Activated CD4-positive, alpha-beta T cell treated with anti-CD3 and anti-CD28 coated beads for 4 hours (primary cell): ENCODE results near the gene PRDM10.
A peak's percentile ranks its signal among the peaks of the same experiment; 100 is the strongest.

Experiments
- DNase-seq, 2 donors: peaks; one replicate each; pipeline ENCODE4 v3.0.0-alpha.2; 2020

Gene PRDM10

DNA sequence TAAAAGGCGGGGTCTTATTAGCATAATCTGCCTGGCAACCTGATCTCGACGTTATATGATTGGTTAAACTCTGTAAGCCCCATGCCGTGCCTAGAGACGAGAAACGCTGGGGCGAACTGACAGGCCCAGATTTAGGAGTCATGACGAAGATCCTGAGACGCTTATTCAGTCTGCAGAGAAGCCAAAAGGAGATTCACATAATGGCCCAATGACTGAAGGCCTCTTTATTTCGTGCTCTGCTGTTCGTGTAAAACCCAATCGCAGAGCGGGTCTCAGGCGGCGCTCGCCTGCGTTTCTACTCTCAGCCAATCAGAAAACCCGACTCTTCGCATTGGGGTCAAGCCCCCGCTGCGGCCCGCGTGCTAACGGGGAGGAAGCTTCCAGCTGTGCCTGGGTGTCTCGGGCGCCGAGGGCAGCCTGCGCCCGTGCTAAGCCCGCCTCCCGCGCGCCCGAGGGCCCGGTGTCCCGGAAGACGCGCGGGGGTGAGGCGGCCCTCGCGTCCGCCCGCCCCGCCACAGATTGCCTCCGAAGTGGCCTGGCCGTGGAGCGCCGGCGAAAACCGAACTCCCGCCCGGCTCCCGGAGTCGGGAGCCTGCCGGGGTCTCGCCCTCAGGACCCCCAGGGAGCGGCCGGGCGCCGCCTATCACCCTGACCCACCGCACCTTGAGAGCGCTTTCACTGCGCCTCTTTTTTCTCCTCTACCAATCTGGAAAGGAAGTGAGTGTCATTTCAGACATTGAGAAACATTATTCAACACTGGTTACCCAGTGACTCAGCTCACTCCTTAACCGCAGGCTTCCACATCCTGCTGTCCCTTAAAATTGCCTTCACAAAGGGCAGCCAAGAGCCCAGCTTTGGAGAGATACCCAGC is 446 bp upstream of the PRDM10 start:
- DNase-seq: peak; percentile 89

DNA sequence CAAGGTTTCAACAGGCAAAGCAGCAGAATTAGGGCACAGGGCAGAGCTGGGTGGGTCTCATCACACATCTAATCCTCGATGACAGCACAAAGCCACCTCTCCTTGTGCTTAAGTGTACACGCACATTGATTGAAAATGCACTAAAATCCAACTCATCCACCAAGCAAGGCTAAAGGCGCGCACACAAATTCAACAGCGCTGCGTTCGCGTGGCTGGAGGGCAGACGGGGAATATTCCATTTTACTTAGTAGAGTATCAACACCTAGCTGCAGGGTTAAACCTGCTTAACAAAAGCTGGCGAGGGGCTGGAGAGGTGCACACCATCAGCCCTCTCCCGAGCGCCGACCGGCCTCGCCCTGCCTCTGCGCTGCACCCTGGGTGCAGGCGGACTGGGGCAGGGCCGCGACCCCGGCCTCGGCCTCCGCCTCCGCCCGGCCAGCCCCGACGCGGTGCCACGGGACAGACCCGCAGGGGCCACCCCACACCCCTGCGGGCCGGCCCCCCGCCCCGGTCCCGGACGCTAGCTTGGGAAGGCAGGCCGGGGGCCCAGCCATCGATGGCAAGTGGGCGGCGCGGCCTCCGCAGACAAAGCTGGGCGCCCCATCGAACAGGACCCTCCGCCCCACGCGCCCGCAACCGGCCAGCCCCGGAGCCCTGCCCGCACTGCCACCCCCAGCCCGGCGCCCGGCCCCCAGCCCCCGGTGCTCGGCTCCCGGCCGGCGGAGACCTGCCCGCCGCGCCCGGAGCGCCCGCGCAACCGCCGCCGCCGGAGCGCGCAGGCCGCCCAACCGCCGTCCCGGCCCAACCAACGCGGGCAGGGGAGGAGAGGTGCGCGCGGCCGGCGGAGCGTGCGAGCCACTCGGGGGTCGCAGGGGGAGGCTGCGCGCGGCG is 929 bp downstream of the PRDM10 start:
- DNase-seq: peak; percentile 33 to 39

DNA sequence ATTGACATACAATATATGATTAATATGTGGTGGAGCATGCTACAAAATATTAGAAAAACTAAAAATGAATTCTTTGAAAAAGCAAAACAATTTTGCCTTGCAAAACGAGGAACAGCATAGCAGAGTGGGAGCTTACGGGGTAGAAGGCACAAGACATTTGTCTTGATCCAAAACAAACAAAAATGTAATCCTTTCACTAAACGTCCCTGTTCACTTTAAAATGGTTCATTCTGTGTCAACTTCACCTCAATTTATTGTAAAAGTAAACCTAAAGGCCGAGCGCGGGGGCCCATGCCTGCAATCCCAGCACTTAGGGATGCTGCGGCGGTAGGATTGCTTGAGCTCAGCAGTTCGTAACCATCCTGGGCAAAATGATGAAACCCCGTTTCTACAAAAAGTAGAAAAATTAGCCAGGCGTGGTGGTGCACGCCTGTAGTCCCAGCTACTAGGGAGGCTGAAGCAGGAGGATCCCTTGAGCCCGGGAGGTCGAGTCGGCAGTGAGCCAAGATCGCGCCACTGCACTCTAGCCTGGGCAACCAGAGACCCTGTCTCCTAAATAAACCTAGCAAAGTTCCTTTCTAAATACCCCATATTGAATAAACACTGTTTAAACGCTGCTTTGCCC is 2.0 kb downstream of the PRDM10 start:
- no peak for DNase-seq

DNA sequence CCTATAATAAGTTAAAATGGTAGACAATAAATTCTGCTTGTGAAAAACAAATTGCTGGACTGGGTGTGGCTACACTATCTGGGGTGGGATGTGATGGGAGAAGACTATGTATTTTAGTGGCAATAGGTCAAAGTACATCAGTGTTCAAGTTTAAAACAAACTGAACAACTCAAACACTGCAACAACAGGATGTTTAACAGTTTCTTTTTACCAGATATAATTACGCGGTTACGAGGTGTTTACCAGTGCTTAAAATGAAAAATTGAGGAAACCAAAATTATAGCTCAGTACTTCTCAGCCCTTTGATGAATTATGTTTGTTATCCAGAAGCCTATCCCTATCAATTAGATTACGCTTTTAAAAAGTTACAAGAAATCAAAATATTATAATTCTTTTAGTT is 3.2 kb downstream of the PRDM10 start:
- no peak for DNase-seq

DNA sequence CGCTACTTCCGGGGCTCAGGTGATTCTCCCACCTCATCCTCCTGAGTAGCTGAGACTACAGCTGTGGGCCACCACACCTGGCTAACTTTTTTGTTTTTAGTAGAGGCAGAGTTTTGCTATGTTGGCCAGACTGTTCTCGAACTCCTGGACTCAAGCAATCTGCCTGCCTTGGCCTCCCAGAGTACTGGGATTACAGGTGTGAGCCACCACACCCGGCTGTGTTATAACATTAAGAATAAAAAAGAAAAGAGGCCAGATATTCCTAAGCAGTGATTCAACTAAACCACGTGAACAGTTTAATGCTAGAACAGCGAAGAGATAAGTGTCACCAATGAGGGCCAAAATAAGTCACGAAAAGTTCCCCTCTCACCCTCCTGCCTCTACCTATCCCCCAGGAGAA is 3.7 kb downstream of the PRDM10 start:
- DNase-seq: no peak

DNA sequence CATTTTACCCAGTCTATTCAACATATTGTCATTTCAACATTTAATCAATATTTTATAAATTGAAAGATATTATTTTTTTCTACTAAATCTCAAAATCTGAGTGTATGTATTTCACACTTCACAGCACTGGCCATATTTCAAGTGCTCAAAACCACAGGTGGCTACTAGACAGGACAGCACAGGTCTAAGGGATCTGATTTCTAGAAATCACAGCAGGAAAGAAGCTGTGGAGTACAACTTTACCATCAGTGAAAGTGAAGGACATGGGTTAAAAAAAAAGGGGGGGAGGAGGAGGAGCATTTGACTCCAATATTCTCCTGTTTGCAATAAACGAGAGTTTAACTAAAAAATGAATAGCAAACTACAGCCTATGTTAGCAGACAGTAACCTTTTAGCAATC is 4.5 kb downstream of the PRDM10 start:
- no peak for DNase-seq

DNA sequence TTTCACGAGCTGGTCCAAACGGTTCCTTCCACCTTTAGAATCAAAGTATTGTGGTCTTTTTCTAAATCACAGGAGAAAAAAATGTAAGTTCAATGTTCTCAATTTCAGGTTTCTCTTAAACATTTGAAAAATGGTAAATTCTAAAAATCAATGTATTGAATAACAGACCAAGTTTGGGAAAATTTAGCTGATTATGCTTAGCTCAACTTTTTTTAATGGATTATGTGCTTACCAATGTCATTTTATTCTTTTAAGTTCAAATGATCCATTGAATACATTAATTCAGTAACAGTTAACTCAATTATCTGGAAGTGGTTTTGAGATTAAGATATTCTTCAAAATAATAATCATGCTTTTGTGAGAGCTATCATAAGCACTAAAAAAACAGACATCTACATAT is 5.1 kb downstream of the PRDM10 start:
- no peak for DNase-seq

DNA sequence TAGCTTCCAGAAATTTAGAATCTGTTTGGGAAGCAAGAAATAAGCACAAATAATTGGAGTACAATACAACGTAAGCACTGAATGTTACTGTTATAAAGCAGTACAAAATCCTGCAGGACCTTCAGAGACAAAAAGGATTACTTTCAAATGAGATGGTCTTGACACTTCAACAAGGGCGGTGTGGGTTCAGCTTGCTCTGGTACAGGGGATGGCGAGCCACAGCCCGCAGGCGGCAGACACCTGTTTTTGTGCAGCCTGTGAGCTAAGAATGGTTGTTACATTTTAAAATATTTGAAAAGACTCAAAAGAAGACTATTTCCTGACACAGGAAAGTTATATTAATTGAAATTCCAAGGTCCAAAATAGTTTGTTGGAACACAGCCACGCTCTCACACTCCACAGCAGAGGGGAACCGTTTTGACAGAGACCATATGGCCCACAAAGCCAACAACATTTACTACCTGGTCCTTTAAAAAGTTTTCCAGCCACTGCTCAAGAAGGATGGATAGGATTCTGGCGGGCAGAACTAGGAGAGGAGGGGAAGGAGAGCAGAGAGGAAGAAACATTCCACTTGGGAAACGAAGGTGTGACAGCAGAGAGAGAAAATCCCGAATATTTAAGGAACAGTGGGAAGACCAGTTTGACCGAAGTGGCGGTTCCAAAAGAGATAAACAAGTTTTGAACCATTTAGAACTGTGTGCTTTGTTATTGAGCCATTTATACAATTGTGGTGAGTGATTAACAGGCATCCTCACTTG is 6.3 kb downstream of the PRDM10 start:
- no peak for DNase-seq

DNA sequence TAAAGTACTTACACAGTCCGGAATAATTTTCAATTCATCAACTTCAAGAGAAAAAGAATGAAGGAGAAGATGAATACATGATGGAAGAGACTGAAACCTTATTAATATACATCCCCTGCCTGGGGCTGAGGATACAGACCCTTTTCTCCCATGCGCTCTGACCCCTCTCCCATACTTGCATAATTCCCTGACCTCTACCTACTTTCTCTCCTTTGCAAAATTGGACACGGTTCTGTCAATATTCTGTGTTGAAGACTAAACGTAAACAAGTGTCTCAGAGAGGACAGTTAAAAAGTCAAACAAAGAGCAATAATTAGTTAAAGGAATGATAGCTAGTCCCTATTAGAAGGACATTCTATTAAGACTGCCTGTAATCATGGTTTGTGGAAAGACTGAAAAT is 7.5 kb downstream of the PRDM10 start:
- DNase-seq: no peak

DNA sequence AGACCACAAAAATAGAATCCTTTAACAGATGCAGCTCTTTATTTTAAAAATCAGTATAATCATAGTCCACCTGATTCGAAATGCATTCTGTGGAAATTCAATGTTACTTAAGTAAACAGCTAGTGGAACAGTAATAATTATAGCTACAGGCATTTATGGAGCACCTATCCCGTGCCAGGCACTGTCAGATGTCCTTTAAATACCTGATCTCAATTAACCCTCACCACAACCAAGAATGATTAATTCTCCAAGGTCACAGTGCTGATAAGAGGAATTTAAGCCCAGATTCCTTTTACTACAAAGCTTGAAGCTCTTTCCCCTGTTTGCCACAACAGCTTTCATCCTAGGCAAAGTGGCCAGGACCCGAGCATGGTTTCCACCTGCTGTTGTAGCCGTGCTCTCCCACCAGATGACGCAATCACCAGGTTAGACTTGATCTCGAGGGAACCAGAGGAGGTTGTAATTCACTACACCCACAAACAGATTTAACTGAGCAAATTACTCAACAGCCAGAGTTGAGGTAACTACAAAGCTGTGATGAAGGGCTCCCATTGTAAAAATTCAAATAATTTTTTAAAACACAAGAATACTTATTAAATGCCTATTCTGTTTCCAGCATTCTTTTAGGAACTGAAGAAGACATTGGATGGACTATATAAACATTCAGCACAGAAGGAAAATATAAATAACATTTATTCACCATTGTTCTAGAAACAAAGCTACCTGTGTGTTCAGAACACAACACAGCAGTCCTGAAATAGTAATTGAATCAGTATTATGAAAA is 10.3 kb downstream of the PRDM10 start:
- peak; percentile 45 to 53 for DNase-seq

DNA sequence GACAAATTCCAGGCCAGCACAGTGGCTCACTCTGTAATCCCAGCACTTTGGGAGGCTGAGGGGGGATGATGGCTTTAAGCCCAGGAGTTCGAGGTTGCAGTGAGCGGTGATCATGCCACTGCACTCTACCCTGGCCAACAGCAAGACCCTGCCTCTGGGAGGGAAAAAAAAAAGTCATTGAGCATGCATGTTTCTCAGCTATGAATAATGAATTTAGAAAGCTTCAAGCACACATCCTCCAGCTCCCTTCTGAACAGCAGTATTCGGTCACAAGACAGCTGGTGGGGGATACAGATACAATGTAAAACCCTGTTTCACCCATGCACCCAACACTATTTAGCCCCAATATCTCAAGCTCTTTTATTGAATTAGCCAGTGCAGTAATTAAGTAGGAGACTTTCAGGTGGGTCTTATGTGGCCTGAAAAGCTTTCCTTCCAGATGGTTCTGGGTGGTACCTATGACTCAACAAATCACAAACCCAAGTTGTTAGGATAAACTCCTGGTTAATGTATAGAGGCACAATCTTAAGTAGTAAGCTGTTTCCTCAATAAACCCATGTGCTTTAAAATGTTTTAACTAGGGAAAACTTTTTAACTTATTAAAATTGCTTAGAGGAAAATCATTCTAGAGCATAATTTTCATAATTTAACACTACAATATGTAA is 13.4 kb downstream of the PRDM10 start:
- DNase-seq: no peak

DNA sequence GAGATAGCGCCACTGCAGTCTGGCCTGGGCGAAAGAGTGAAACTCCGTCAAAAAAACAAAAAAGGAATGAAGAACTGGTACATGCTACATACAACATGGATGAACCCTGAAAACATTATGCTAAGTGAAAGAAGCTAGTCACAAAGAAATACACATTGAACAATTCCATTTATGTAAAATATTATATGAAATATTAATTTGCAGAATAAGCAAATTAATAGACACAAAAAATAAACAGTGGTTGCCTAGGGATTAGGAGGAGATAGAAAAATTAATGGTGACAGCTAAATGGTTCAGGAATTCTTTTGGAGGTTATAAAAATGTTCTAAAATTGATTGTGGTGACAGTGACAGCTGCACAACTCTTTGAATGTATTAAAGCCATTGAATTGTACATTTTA is 14.7 kb downstream of the PRDM10 start:
- no peak for DNase-seq

DNA sequence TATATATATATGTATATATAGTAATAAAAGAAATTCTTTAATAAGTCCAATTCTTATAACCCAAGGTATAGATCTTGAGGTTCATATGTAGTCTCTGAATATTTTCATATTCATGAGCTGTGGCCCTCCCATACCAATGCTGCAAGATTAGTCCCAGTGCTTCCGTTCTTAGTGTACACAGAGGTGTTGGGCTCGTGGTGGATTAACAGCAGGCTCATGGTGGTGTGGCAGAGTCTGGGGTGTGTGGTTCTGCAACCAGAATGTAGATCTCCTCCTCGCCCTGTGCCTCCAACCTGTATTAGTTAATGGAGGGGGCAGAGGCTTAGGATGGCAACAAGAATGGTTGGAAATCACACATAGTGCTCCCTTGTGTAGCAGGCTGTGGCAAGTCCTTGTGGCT is 16.8 kb downstream of the PRDM10 start:
- no peak for DNase-seq

DNA sequence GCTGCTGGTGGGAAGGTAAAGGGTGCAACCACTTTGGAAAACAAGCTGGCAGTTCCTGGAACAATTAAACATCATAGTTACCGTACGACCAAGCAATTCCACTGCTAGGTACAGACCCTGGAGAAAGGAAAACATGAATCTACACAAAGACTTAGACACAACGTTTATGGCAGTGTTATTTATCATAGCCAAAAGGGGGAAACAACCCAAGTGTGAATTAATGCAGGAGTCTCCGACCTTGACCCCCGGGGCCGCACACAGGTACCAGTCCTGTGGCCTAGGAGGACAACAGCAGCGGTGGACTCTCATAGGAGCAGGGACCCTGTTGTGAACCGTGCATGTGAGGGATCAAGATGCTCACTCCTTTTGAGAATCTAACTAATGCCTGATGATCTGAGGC is 22.5 kb downstream of the PRDM10 start:
- DNase-seq: no peak

DNA sequence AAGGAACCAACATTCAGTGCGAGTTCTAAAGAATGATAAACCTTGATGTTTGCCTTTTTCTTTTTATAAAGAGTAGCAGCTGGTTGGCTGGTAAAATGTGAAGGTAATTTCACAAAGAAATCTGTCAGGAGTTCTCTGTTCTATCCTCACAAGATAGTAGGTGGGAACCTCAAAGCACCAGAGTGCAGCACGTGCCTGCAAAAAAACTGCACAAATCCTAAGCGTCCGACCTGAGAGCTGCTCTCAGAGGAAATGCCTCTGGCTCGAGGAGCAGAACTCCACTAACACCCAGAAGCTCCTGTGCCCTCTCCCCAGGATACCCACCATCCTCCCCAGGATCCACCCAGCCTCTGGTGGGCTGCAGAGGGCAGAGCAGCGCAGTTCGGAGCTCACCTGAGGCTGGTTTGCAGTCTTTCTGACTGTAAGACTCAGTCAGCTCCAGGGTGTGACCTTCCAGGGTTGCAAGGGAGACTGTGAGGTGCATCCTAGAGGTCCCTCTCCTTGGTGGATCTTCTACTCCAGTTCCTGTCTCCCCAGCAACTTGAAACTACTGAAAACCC is 23.5 kb downstream of the PRDM10 start:
- DNase-seq: no peak

DNA sequence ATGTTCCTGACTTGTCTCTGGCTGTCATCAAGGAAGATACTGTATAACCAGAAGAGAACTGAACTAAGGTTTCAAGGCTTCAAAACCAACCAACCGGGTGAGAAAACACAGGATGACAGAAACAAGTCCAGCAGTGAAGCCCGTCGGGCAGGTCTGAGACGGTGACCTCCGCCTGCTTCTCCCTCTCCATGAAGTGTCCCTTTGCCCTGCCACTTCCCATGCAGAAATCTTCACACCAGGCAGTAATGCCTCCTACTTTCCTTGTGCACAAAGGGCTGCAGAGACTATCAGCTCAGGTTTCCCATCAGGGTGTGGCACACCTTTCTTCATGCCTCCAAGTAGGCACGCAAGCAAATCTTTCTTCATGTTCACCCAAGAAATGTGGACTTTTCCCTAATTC is 24.2 kb downstream of the PRDM10 start:
- DNase-seq: no peak

DNA sequence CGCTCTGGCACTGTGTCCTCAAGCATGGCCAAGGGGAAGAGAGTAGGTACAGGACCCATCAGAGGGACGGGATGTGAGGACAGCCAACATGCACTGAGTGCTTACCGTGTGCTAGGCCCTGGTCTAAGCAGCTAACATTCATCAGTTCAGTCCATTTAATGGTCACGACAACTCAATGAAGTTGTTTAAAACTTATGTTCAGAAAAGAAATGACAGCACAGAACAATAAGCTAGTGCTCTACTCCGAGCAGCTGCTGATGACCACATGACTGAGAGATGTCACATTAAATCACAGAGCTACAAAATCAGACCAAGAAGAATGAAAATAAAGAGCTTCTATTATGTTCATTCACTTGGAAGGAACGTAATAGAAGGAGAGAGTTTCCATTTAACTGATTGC is 26.3 kb downstream of the PRDM10 start:
- DNase-seq: no peak

DNA sequence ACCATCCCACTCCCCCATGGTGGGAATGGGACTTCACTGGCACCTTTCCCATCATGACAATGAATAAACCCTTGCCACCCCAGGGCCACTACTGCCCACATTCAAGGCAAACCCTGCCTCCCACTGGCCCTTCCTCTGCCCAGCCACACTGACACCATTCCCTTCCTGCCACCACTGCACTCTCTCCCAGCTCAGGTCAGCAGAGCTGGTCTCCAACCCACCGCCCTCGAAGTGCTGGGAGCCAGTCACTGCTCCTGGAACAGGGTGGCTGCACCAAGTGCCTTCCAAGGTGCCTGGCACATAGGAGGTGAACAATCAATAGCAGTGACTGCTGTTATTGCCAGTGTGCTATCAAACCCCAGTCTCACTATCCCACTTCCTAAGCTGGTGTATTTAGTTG is 27.1 kb downstream of the PRDM10 start:
- no peak for DNase-seq

DNA sequence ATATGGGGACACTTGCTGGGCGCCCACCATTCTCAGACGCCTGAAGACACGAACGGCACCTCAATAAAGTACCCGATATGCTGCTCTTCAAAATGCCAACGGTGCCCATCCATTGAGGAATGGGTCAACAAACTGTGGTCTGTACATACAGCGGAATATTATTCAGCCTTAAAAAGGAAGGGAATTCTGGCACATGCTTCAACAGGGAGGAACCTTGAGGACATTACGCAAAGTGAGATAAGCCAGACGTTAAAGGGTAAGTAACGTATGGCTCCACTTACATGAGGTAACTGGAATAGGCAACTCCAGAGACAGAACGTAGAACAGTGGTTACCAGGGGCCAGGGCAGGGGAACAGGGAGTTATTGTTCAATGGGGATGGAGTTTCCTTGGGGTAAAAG is 28.0 kb downstream of the PRDM10 start:
- no peak for DNase-seq

DNA sequence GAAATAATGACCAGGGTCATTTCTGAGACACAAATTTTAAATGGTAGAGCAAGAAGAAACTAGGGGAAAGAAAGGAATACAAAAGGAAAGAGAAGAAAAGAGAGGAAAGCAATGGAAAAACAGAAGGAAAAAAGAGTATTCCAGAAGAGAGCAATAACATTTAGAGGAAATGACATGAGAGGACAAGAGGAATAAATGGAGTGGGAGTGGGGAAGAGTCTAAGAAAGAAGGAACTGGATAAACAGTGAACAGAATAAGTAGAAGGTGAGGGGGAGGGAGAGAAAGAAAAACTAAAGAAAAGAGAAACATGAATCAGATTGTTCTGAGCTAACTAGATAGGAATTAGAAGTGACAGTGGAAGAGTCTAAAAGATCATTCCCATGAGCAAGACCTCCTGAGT is 28.4 kb downstream of the PRDM10 start:
- no peak for DNase-seq

DNA sequence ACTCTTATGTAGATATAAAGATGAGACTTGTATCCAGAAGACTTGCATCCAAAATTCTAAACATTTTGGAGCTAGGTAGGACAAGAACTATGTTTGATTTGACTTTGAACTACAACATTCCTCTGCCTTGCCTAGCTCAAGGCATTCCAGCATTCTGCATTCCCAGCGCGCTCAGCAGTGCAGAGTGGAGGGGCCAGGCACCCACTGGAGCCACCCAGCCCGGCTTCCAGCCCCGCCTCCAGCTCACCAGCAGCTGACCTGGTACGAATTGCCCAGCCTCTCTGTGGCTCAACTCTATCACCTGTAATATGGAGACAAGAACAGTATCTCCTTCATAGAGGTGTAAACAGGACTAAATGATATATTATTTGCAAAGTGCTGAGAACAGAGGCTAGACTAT is 28.8 kb downstream of the PRDM10 start:
- no peak for DNase-seq
